Coronary artery (tissue), 2 donors: ENCODE data around the gene MTSS2.
A peak's percentile ranks its signal among the peaks of the same experiment; 100 is the strongest.

Experiments used
- DNase-seq: peaks from one replicate; pipeline ENCODE4 v3.0.0-alpha.2; 2017; ENCODE audit warnings: low spot score
- H3K27ac ChIP-seq, 2 donors: fragments of 200-600 bp; sonication (generic); one replicate each; pipeline ENCODE4 v1.5.1; 2016 to 2019
- H3K4me3 ChIP-seq: fragments of 200-600 bp; sonication (generic); 2 replicates; pipeline ENCODE4 v1.5.1; 2016; ENCODE audit warnings: mild to moderate bottlenecking, moderate library complexity
- CTCF ChIP-seq: fragments of 200-600 bp; sonication (generic); IDR thresholded peaks from one replicate; pipeline ENCODE4 v1.5.1; 2019; ENCODE audit warnings: antibody characterized with exemption

MTSS2 gene

DNA sequence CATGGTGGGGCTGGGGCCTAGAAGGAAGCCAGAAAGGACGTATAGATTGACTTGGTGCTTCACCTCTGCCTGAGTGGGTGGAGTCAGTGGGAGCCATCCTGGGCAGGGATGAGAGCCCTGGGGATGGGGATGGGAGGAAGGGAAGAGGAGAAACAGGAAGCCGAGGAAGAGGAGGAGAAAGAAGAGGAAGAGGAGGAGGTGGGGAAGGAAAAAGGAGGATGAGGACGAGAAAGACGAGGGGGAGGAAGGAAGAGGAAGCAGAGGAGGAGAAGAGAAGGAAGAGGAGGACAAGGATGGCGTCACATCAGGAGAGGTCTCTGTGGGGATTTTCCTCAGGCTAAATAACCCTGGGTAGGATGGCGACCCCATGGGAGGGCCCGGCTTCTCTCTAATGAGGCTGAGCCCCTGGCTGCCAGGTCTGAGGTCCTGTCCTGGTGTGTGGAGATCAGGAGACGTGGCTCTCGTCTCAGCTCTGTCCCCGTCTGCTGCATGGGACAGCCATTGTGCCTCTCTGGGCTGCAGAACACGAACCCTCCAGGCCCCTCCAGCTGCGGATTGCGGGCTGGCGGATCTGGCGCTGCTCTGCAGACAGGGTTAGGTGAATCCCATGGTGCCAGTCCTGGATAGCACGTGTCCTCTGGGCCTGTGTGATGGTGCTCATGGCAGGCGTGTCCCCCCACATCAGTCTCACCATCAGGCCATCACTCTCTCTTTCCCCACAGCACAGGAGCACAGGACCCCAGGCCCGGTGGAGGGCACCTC lies 35.5 kb upstream of the MTSS2 start:
- DNase-seq, result no peak

DNA sequence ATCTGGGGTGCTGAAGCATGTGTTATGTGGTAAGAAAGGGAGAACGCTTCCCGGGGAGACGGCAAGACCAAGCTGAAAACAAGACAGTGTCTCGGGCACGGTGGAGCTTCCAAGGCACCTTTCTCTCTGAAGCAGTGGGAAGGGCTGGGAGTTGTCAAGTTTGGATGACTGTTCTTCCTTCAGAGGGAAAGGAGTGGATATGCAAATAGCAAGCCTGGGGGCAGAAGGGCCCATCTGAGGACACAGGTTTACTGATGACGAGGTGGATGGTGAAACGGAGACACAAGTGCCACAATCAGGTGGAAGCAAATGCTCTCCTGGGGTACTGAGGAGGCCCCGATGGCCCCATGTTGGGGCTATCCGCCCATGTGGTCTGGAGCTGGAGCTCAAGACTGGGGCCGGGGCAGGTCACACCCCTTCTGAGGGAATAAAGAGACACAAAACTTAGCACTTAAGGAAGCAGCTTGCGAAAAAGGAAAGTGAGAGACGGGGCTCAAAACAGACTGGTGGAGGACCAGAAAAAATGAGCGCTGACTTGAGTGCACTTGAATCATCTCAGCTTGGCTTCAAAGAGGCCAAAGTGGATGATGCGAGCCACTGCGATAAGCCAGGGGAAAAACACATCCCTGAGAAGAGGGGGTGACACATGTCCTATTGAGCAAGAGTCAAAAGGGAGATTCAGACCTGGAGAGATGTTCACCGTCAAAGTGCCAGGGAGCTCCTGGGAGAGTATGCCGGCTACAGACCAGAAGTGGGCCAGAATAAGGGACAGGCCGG lies 34.8 kb upstream of the MTSS2 start:
- no peak for DNase-seq
- no peak for TF ChIP-seq CTCF
- H3K27ac ChIP-seq, result no peak overlapping the region
- H3K4me3 ChIP-seq, result no peak overlapping the region

More for the DNA sequence above, 35.5 kb upstream of the MTSS2 start:
- Histone ChIP-seq H3K27ac (no peak overlapping the region), H3K4me3 (no peak overlapping the region)
- TF ChIP-seq CTCF, result no peak

- Histone ChIP-seq H3K4me3 (no peak overlapping the region), H3K27ac (peak overlapping the region; percentile 91 to 92)
- DNase-seq, result no peak
- TF ChIP-seq CTCF, result no peak
Measured at GRCh38 chr16:70717065-70717464, 31.2 kb upstream of the MTSS2 start.

DNA sequence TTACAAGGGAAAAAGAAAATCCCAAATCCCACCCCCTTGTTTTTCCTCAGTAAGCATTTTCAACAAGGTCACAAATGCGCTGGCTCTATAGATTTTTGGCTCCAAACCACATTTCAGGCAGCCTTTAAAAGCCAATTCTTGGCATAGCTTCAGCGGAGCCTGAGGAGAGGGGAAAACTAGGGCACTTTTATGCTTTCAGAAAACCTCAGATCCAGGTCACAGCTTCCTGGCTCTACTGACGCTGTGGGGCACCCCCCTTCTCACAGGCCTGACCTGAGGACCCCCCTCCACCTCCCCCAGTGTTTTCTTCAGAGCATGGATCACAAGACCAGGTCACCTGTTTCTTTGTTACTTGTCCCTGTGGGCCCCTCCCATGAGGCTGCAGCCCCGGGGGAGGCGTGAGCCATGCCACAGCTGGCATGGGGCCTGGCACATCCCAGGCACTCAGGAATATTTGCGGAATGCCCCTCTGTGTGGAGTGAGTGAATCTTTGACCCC lies 30.1 kb upstream of the MTSS2 start:
- peak overlapping the region; percentile 91 to 92 for H3K27ac ChIP-seq
- peak overlapping the region; percentile 39 for H3K4me3 ChIP-seq
- TF ChIP-seq CTCF, result no peak
- DNase-seq, result no peak

GRCh38 chr16:70715055-70715858 lies 29.4 kb upstream of the MTSS2 start:
- peak overlapping the region; percentile 91 to 92 for H3K27ac ChIP-seq
- peak overlapping the region; percentile 39 for H3K4me3 ChIP-seq
- DNase-seq, result peak; percentile 97
- TF ChIP-seq CTCF, result no peak

DNA sequence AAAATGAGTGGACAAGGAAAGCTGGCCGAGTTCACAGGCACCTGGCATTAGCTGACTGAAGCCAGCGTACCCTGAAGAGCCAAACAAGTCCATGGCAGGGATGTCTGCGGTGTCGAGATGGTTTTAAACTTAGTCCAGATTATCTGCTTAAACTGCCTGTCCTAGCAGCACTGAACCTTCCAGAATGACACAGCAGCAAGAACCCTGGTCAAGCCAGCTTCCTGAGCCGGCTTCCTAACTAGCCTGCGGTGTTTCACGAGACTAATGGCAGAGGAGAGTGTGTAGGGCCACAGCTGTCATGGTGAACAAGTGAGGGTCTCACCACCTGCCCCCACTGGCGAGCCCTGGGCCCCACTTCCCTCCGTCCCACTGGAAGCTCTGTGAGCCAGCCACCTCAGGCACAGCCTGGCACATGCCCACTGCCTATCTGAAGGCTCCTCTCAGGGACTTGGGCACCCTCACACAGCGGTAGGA lies 28.8 kb upstream of the MTSS2 start:
- peak overlapping the region; percentile 91 to 92 for H3K27ac ChIP-seq
- peak overlapping the region; percentile 5 for H3K4me3 ChIP-seq
- TF ChIP-seq CTCF, result no peak
- no peak for DNase-seq
